Colonic mucosa (tissue), 4 donors: Measurements from ENCODE around the gene TSGA10IP. TPM values are rescaled to one million over a fixed set of nuclear protein-coding genes. Genes with fewer than 3 reads are reported as not detected.

Experiments
- DNase-seq: peaks from one replicate; pipeline ENCODE4 v3.0.0-alpha.2; 2020
- H3K27ac ChIP-seq: fragments of 200-600 bp; one replicate; pipeline ENCODE4 v1.8.0; 2021
- H3K27me3 ChIP-seq: fragments of 200-600 bp; one replicate; pipeline ENCODE4 v1.8.0; 2021
- H3K36me3 ChIP-seq: fragments of 200-600 bp; one replicate; pipeline ENCODE4 v1.8.0; 2021
- H3K4me1 ChIP-seq: fragments of 200-600 bp; one replicate; pipeline ENCODE4 v1.8.0; 2021; ENCODE audit warnings: mild to moderate bottlenecking
- H3K4me3 ChIP-seq: fragments of 200-600 bp; one replicate; pipeline ENCODE4 v1.8.0; 2021
- H3K9ac ChIP-seq, 2 donors: one replicate each; pipeline ENCODE4 v1.7.0; 2013; ENCODE audit warnings: control low read depth in 2 of 2, low read depth in 2 of 2, low read length in 2 of 2
- H3K9me3 ChIP-seq: fragments of 200-600 bp; one replicate; pipeline ENCODE4 v1.8.0; 2021
- intact Hi-C: fragments of 100-400 bp; cut with DNase I; formaldehyde crosslinking; loops from one replicate; pipeline ENCODE4 v1.14.1; 2022
- total RNA-seq, 2 donors: library from RNA; stranded (reverse); fragmentation: NEBNext Ultra II Directional in 1 of 2; extraction: Animal tissue kit (Norgen Biotek cat#: 25700) in 1 of 2; gene quantifications; one replicate each; pipeline ENCODE4 v1.2.1, GENCODE V29; 2021
- TF ChIP-seq, protein P1 (sequence below): fragments of 200-600 bp; IDR thresholded peaks from one replicate; pipeline ENCODE4 v1.8.0; 2022; ENCODE audit warnings: antibody characterized with exemption, mild to moderate bottlenecking
- donor health status: healthy.
- donor health status: DM: no; HTN: no; CAD: no.
- donor health status: DM: no; HTN: no; CAD: no.

The TSGA10IP gene
- total RNA-seq, 2 donors from 2014 or later, result not detected

- H3K9me3 ChIP-seq, result no peaks in the 10 kb centered on the region
- no peak for DNase-seq
- H3K27ac ChIP-seq, result no peak overlapping the region
- TF ChIP-seq, protein P1, sequence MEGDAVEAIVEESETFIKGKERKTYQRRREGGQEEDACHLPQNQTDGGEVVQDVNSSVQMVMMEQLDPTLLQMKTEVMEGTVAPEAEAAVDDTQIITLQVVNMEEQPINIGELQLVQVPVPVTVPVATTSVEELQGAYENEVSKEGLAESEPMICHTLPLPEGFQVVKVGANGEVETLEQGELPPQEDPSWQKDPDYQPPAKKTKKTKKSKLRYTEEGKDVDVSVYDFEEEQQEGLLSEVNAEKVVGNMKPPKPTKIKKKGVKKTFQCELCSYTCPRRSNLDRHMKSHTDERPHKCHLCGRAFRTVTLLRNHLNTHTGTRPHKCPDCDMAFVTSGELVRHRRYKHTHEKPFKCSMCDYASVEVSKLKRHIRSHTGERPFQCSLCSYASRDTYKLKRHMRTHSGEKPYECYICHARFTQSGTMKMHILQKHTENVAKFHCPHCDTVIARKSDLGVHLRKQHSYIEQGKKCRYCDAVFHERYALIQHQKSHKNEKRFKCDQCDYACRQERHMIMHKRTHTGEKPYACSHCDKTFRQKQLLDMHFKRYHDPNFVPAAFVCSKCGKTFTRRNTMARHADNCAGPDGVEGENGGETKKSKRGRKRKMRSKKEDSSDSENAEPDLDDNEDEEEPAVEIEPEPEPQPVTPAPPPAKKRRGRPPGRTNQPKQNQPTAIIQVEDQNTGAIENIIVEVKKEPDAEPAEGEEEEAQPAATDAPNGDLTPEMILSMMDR, result no peak
- intact Hi-C loops, result loop anchor here (5.0 kb wide), 1 partner anchor 37 kb away; the partner anchor contains the start of genes BANF1 and EIF1AD
- H3K9ac ChIP-seq, result no peak overlapping the region
- peaks cover 29% of the 10 kb centered on the region for H3K36me3 ChIP-seq
- H3K4me3 ChIP-seq, result no peak overlapping the region
- H3K27me3 ChIP-seq, result no peaks in the 10 kb centered on the region
- H3K4me1 ChIP-seq, result peaks cover 11% of the 10 kb centered on the region
Observed at GRCh38 chr11:65964906-65965305, 19.6 kb downstream of the TSGA10IP start.

GRCh38 chr11:65965986-65966762, 20.9 kb downstream of the TSGA10IP start:
- intact Hi-C loops, result no loop called here
- H3K36me3 ChIP-seq, result peaks cover 29% of the 10 kb centered on the region
- TF ChIP-seq, protein P1, result no peak
- no peak for DNase-seq
- no peak overlapping the region for H3K9ac ChIP-seq
- no peak overlapping the region for H3K4me3 ChIP-seq
- no peak overlapping the region for H3K27ac ChIP-seq
- H3K27me3 ChIP-seq, result no peaks in the 10 kb centered on the region
- peaks cover 11% of the 10 kb centered on the region for H3K4me1 ChIP-seq
- no peaks in the 10 kb centered on the region for H3K9me3 ChIP-seq

DNA sequence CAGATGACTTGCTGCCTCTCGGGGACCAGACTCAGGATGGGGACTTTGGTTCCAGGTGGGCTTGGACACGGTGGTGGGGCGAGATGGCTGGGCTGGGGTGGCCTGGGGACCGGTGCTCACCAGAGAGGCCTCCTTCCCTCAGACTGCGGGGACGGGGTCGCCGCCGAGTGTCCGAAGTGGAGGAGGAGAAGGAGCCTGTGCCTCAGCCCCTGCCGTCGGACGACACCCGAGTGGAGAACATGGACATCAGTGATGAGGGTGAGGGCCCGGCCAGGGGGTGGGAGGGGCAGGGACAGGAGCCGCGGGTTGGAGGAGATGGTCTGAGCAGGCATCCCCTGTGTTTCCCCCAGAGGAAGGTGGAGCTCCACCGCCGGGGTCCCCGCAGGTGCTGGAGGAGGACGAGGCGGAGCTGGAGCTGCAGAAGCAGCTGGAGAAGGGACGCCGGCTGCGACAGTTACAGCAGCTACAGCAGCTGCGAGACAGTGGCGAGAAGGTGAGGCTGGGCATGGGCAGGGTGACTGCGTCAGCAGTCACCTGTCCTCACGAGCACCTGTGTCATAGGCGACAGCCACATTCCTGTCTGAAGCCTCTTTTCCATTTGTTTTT, 22.2 kb downstream of the TSGA10IP start:
- no peak overlapping the region for H3K27ac ChIP-seq
- no peak for DNase-seq
- no peaks in the 10 kb centered on the region for H3K9me3 ChIP-seq
- peaks cover 10% of the 10 kb centered on the region for H3K4me1 ChIP-seq
- no peaks in the 10 kb centered on the region for H3K27me3 ChIP-seq
- H3K9ac ChIP-seq, result no peak overlapping the region
- intact Hi-C loops, result no loop called here
- H3K4me3 ChIP-seq, result no peak overlapping the region
- TF ChIP-seq, protein P1, result no peak
- H3K36me3 ChIP-seq, result peaks cover 29% of the 10 kb centered on the region

- Histone ChIP-seq H3K9ac (no peak overlapping the region), H3K36me3 (peaks cover 29% of the 10 kb centered on the region)
Observed at GRCh38 chr11:65968600-65969482, 23.6 kb downstream of the TSGA10IP start.

GRCh38 chr11:65972116-65972515, 26.8 kb downstream of the TSGA10IP start:
- H3K27ac ChIP-seq, result no peak overlapping the region
- H3K4me3 ChIP-seq, result no peak overlapping the region
- no peaks in the 10 kb centered on the region for H3K27me3 ChIP-seq
- no peaks in the 10 kb centered on the region for H3K9me3 ChIP-seq
- intact Hi-C loops, result no loop called here
- no peak for DNase-seq
- H3K36me3 ChIP-seq, result peaks cover 6% of the 10 kb centered on the region
- H3K4me1 ChIP-seq, result no peaks in the 10 kb centered on the region
- H3K9ac ChIP-seq, result no peak overlapping the region
- TF ChIP-seq, protein P1, result no peak

More at GRCh38 chr11:65968600-65969482, 23.6 kb downstream of the TSGA10IP start:
- Histone ChIP-seq H3K4me3 (no peak overlapping the region), H3K27ac (no peak overlapping the region), H3K27me3 (no peaks in the 10 kb centered on the region), H3K4me1 (no peaks in the 10 kb centered on the region), H3K9me3 (no peaks in the 10 kb centered on the region)
- TF ChIP-seq, protein P1, result no peak
- intact Hi-C loops, result no loop called here
- DNase-seq, result no peak
